IPS DF 6.9 (cell line): ENCODE measurements around the gene NGF.

Experiments
- DNase-seq: peaks from one replicate; pipeline ENCODE4 v3.0.0-alpha.2; 2013; ENCODE audit warnings: low read depth, low spot score
- H3K27ac ChIP-seq: one replicate; pipeline ENCODE4 v1.5.1; 2013; ENCODE audit warnings: low read length, control low read depth
- H3K27me3 ChIP-seq: 2 replicates; pipeline ENCODE4 v1.6.1; 2013; ENCODE audit warnings: mild to moderate bottlenecking, low read length; ENCODE audit not compliant: control insufficient read depth, insufficient read depth
- H3K36me3 ChIP-seq: 2 replicates; pipeline ENCODE4 v1.6.1; 2013; ENCODE audit warnings: low read length; ENCODE audit not compliant: control insufficient read depth, insufficient read depth
- H3K4me1 ChIP-seq: 2 replicates; pipeline ENCODE4 v1.6.1; 2013; ENCODE audit warnings: low read length; ENCODE audit not compliant: control insufficient read depth, insufficient read depth
- H3K4me3 ChIP-seq: 2 replicates; pipeline ENCODE4 v1.5.1; 2013; ENCODE audit warnings: mild to moderate bottlenecking, low read length
- H3K9me3 ChIP-seq: 2 replicates; pipeline ENCODE4 v1.6.1; 2013; ENCODE audit warnings: low read length, inconsistent platforms; ENCODE audit not compliant: control insufficient read depth, insufficient read depth
- WGBS: extraction: QIAGEN DNeasy Blood & Tissue Kit; methylation state at CpG from one replicate; pipeline ENCODE4 v1.1.7; 2013; ENCODE audit warnings: mixed read lengths, missing lambda C conversion rate; ENCODE audit not compliant: insufficient read length, insufficient coverage; 5-methylcytosine and 5-hydroxymethylcytosine counted together

The NGF gene

GRCh38 chr1:115261496-115261895 is 76.6 kb downstream of the NGF start:
- H3K9me3 ChIP-seq: no peaks in the 10 kb centered on the region; the same call in 1 of the 2 replicates
- no CpG with 5 or more reads among the region's 1 CpG for WGBS
- H3K4me1 ChIP-seq: no peaks in the 10 kb centered on the region
- H3K27me3 ChIP-seq: no peaks in the 10 kb centered on the region
- no peaks in the 10 kb centered on the region for H3K36me3 ChIP-seq
- H3K27ac ChIP-seq: no peak overlapping the region
- H3K4me3 ChIP-seq: no peak overlapping the region
- no peak for DNase-seq

GRCh38 chr1:115258302-115258866 is 79.7 kb downstream of the NGF start:
- Histone ChIP-seq H3K4me1 (no peaks in the 10 kb centered on the region), H3K9me3 (no peaks in the 10 kb centered on the region; the same call in 1 of the 2 replicates), H3K36me3 (no peaks in the 10 kb centered on the region), H3K27me3 (no peaks in the 10 kb centered on the region), H3K27ac (no peak overlapping the region), H3K4me3 (no peak overlapping the region)
- no peak for DNase-seq
- no CpG with 5 or more reads among the region's 3 CpGs for WGBS

GRCh38 chr1:115257591-115257990 is 80.5 kb downstream of the NGF start:
- no peak overlapping the region for H3K27ac ChIP-seq
- H3K4me3 ChIP-seq: no peak overlapping the region
- DNase-seq: no peak
- H3K9me3 ChIP-seq: no peaks in the 10 kb centered on the region; the same call in 1 of the 2 replicates
- H3K27me3 ChIP-seq: no peaks in the 10 kb centered on the region
- H3K36me3 ChIP-seq: no peaks in the 10 kb centered on the region
- H3K4me1 ChIP-seq: no peaks in the 10 kb centered on the region

- no peaks in the 10 kb centered on the region; the same call in 1 of the 2 replicates for H3K9me3 ChIP-seq
- H3K4me3 ChIP-seq: no peak overlapping the region
- WGBS: no CpG with 5 or more reads among the region's 1 CpG
- no peaks in the 10 kb centered on the region for H3K4me1 ChIP-seq
- no peak overlapping the region for H3K27ac ChIP-seq
- no peak for DNase-seq
- no peaks in the 10 kb centered on the region for H3K27me3 ChIP-seq
- H3K36me3 ChIP-seq: no peaks in the 10 kb centered on the region
Observed at GRCh38 chr1:115255154-115255553, 82.9 kb downstream of the NGF start.

- H3K9me3 ChIP-seq: no peaks in the 10 kb centered on the region
- no peaks in the 10 kb centered on the region for H3K4me1 ChIP-seq
- no peak overlapping the region for H3K27ac ChIP-seq
- no peak overlapping the region for H3K4me3 ChIP-seq
- no peaks in the 10 kb centered on the region for H3K27me3 ChIP-seq
- no peaks in the 10 kb centered on the region for H3K36me3 ChIP-seq
- no peak for DNase-seq
- WGBS: no CpG with 5 or more reads among the region's 3 CpGs
Observed at GRCh38 chr1:115252585-115252984, 85.5 kb downstream of the NGF start.

GRCh38 chr1:115251856-115252255 is 86.2 kb downstream of the NGF start:
- no peaks in the 10 kb centered on the region for H3K9me3 ChIP-seq
- H3K36me3 ChIP-seq: no peaks in the 10 kb centered on the region
- WGBS: no CpG with 5 or more reads among the region's 2 CpGs
- H3K4me3 ChIP-seq: no peak overlapping the region
- no peaks in the 10 kb centered on the region for H3K27me3 ChIP-seq
- no peak overlapping the region for H3K27ac ChIP-seq
- H3K4me1 ChIP-seq: no peaks in the 10 kb centered on the region
- DNase-seq: no peak

- Histone ChIP-seq H3K36me3 (no peaks in the 10 kb centered on the region), H3K4me1 (no peaks in the 10 kb centered on the region), H3K9me3 (no peaks in the 10 kb centered on the region), H3K27ac (no peak overlapping the region), H3K27me3 (no peaks in the 10 kb centered on the region), H3K4me3 (no peak overlapping the region)
- WGBS: no CpG with 5 or more reads among the region's 2 CpGs
- DNase-seq: no peak
Observed at GRCh38 chr1:115251340-115251748, 86.7 kb downstream of the NGF start.

- no peaks in the 10 kb centered on the region for H3K27me3 ChIP-seq
- no peaks in the 10 kb centered on the region for H3K4me1 ChIP-seq
- no peak for DNase-seq
- no CpG with 5 or more reads among the region's 1 CpG for WGBS
- no peaks in the 10 kb centered on the region for H3K36me3 ChIP-seq
- H3K9me3 ChIP-seq: no peaks in the 10 kb centered on the region
- H3K4me3 ChIP-seq: no peak overlapping the region
- H3K27ac ChIP-seq: no peak overlapping the region
Observed at GRCh38 chr1:115246526-115246925, 91.5 kb downstream of the NGF start.

- no peaks in the 10 kb centered on the region for H3K27me3 ChIP-seq
- no peak overlapping the region for H3K4me3 ChIP-seq
- no peaks in the 10 kb centered on the region for H3K36me3 ChIP-seq
- H3K4me1 ChIP-seq: no peaks in the 10 kb centered on the region
- no peak for DNase-seq
- WGBS: 100% methylated on average over 1 of the region's 1 CpG
- H3K9me3 ChIP-seq: no peaks in the 10 kb centered on the region
- no peak overlapping the region for H3K27ac ChIP-seq
Observed at GRCh38 chr1:115245227-115245626, 92.8 kb downstream of the NGF start.

GRCh38 chr1:115242543-115242942 is 95.5 kb downstream of the NGF start:
- Histone ChIP-seq H3K4me1 (no peaks in the 10 kb centered on the region), H3K27me3 (no peaks in the 10 kb centered on the region), H3K27ac (no peak overlapping the region), H3K4me3 (no peak overlapping the region), H3K36me3 (no peaks in the 10 kb centered on the region), H3K9me3 (no peaks in the 10 kb centered on the region)
- no peak for DNase-seq
- no CpG with 5 or more reads among the region's 1 CpG for WGBS

GRCh38 chr1:115241309-115241708 is 96.7 kb downstream of the NGF start:
- Histone ChIP-seq H3K4me1 (no peaks in the 10 kb centered on the region), H3K9me3 (no peaks in the 10 kb centered on the region), H3K27ac (no peak overlapping the region), H3K27me3 (no peaks in the 10 kb centered on the region), H3K36me3 (no peaks in the 10 kb centered on the region), H3K4me3 (no peak overlapping the region)
- WGBS: no CpG with 5 or more reads among the region's 1 CpG
- DNase-seq: no peak
